GM12874 (cell line): ENCODE results near the gene HOXB6.

Experiments
- CTCF ChIP-seq: IDR thresholded peaks from 2 replicates; pipeline ENCODE4 v1.5.1; 2011; ENCODE audit warnings: low read depth, mild to moderate bottlenecking, control low read depth, low read length, moderate library complexity; ENCODE audit not compliant: insufficient read depth

Gene HOXB6

GRCh38 chr17:48639982-48640857, 35.4 kb upstream of the HOXB6 start:
- TF ChIP-seq CTCF: no peak

- TF ChIP-seq CTCF: no peak
Observed at GRCh38 chr17:48639136-48639535, 34.4 kb upstream of the HOXB6 start.

GRCh38 chr17:48637323-48638260, 32.8 kb upstream of the HOXB6 start:
- no peak for TF ChIP-seq CTCF

GRCh38 chr17:48636177-48637018, 31.6 kb upstream of the HOXB6 start:
- peak; percentile 89 for TF ChIP-seq CTCF

- no peak for TF ChIP-seq CTCF
Observed at GRCh38 chr17:48634493-48635208, 29.9 kb upstream of the HOXB6 start.

- no peak for TF ChIP-seq CTCF
Observed at GRCh38 chr17:48633266-48633677, 28.5 kb upstream of the HOXB6 start.
